GM23338 (cell line): Measurements from ENCODE around the gene MBTPS2. TPM values are rescaled to one million over a fixed set of nuclear protein-coding genes. Genes with fewer than 3 reads are reported as not detected.

ENCODE experiments used
- ATAC-seq: fragments of 200-7000 bp; cut with Tn5 transposase; 3 replicates; pipeline ENCODE4 v1.9.1; 2020
- DNase-seq: peaks from one replicate; pipeline ENCODE4 v3.0.0-alpha.2; 2015; ENCODE audit warnings: low spot score
- H2AFZ ChIP-seq: fragments of 200-600 bp; sonication (generic); 2 replicates; pipeline ENCODE4 v1.8.0; 2016; ENCODE audit warnings: antibody characterized with exemption, mild to moderate bottlenecking, moderate library complexity
- H3F3A ChIP-seq: fragments of 200-600 bp; sonication (generic); replicated peaks from 2 replicates; pipeline ENCODE4 v1.8.0; 2017; ENCODE audit warnings: antibody characterized with exemption, mixed run types, low read depth
- H3K27ac ChIP-seq: fragments of 200-600 bp; sonication (generic); 2 replicates; pipeline ENCODE4 v1.6.1; 2016; ENCODE audit warnings: low read depth
- H3K27me3 ChIP-seq: fragments of 200-600 bp; sonication (generic); 2 replicates; pipeline ENCODE4 v1.8.0; 2016; ENCODE audit warnings: mild to moderate bottlenecking, mixed run types, moderate library complexity; ENCODE audit not compliant: insufficient read depth
- H3K36me3 ChIP-seq: fragments of 200-600 bp; sonication (generic); 2 replicates; pipeline ENCODE4 v1.8.0; 2016; ENCODE audit warnings: mild to moderate bottlenecking; ENCODE audit not compliant: insufficient read depth
- H3K4me1 ChIP-seq: fragments of 200-600 bp; sonication (generic); 2 replicates; pipeline ENCODE4 v1.8.0; 2016; ENCODE audit warnings: mild to moderate bottlenecking, moderate library complexity; ENCODE audit not compliant: insufficient read depth
- H3K4me2 ChIP-seq: fragments of 200-600 bp; sonication (generic); 2 replicates; pipeline ENCODE4 v1.7.1; 2017; ENCODE audit warnings: mixed run types
- H3K4me3 ChIP-seq: fragments of 200-600 bp; sonication (generic); 2 replicates; pipeline ENCODE4 v1.6.1; 2016; ENCODE audit warnings: mixed run types
- H3K79me2 ChIP-seq: fragments of 200-600 bp; sonication (generic); replicated peaks from 2 replicates; pipeline ENCODE4 v1.8.0; 2017; ENCODE audit warnings: mild to moderate bottlenecking; ENCODE audit not compliant: insufficient read depth
- H3K9me2 ChIP-seq: fragments of 200-600 bp; sonication (generic); 2 replicates; pipeline ENCODE4 v1.8.0; 2017; ENCODE audit not compliant: insufficient read depth
- H4K20me1 ChIP-seq: fragments of 200-600 bp; sonication (generic); replicated peaks from 2 replicates; pipeline ENCODE4 v1.8.0; 2017; ENCODE audit warnings: mild to moderate bottlenecking; ENCODE audit not compliant: insufficient read depth
- H3K27ac Mint-ChIP-seq: 2 replicates; pipeline ENCODE4 v1.8.0; 2020; ENCODE audit warnings: inconsistent platforms, mild to moderate bottlenecking, moderate library complexity, mixed read lengths
- H3K27me3 Mint-ChIP-seq: 3 replicates; pipeline ENCODE4 v1.8.0; 2022; ENCODE audit warnings: low read depth, mild to moderate bottlenecking, moderate library complexity, mixed read lengths, inconsistent platforms; ENCODE audit not compliant: insufficient read depth, poor library complexity
- H3K36me3 Mint-ChIP-seq: 3 replicates; pipeline ENCODE4 v1.8.0; 2021; ENCODE audit warnings: low read depth, mild to moderate bottlenecking, inconsistent platforms, moderate library complexity, mixed read lengths
- H3K4me1 Mint-ChIP-seq: 3 replicates; pipeline ENCODE4 v1.8.0; 2020; ENCODE audit warnings: mild to moderate bottlenecking, inconsistent platforms, mixed read lengths
- H3K4me3 Mint-ChIP-seq: 3 replicates; pipeline ENCODE4 v1.8.0; 2021; ENCODE audit warnings: moderate library complexity, mild to moderate bottlenecking, inconsistent platforms, mixed read lengths
- H3K9me3 Mint-ChIP-seq: 3 replicates; pipeline ENCODE4 v1.8.0; 2020; ENCODE audit warnings: moderate library complexity, mild to moderate bottlenecking, inconsistent platforms, mixed read lengths
- CREB1 ChIP-seq: fragments of 250-450 bp; sonication (Bioruptor Pico); IDR thresholded peaks from 2 replicates; pipeline ENCODE4 v1.5.0; 2020; ENCODE audit warnings: low read depth, mild to moderate bottlenecking, moderate library complexity
- EZH2 ChIP-seq: fragments of 200-600 bp; sonication (generic); IDR thresholded peaks from one replicate; pipeline ENCODE4 v1.8.0; 2017; ENCODE audit warnings: antibody characterized with exemption, mild to moderate bottlenecking, low read depth; ENCODE audit not compliant: unreplicated experiment
- EZH2phosphoT487 ChIP-seq: fragments of 200-600 bp; sonication (generic); IDR thresholded peaks from one replicate; pipeline ENCODE4 v1.8.1; 2018; ENCODE audit warnings: antibody characterized with exemption; ENCODE audit not compliant: unreplicated experiment
- JUNB ChIP-seq: IDR thresholded peaks from one replicate; pipeline ENCODE4 v1.6.1; 2016; ENCODE audit warnings: antibody characterized with exemption; ENCODE audit not compliant: unreplicated experiment
- NANOG ChIP-seq: IDR thresholded peaks from 2 replicates; pipeline ENCODE4 v1.6.1; 2016; ENCODE audit warnings: antibody characterized with exemption, borderline replicate concordance
- POLR2AphosphoS5 ChIP-seq: IDR thresholded peaks from 2 replicates; pipeline ENCODE4 v1.6.1; 2016; ENCODE audit warnings: antibody characterized with exemption, low read depth
- STAT1 ChIP-seq: IDR thresholded peaks from one replicate; pipeline ENCODE4 v1.6.1; 2016; ENCODE audit warnings: antibody characterized with exemption; ENCODE audit not compliant: unreplicated experiment
- ZNF114 ChIP-seq: fragments of 250-450 bp; sonication (Bioruptor Pico); IDR thresholded peaks from 2 replicates; pipeline ENCODE4 v1.5.0; 2020; ENCODE audit warnings: mild to moderate bottlenecking, moderate library complexity
- ZNF331 ChIP-seq: fragments of 250-450 bp; sonication (Bioruptor Pico); IDR thresholded peaks from 2 replicates; pipeline ENCODE4 v1.5.0; 2020; ENCODE audit warnings: low read depth, mild to moderate bottlenecking, moderate library complexity
- polyA plus RNA-seq: library from polyadenylated mRNA; unstranded; fragments of >200 nt; fragmentation: Nextera tagmentation; extraction: Ambion mirVana; gene quantifications from 2 replicates; pipeline ENCODE4 v1.2.1, GENCODE V29; 2016
- total RNA-seq: library from RNA; depleted of rRNA; stranded (reverse); fragments of >200 nt; shearing (Covaris generic); gene quantifications from 2 replicates; pipeline ENCODE4 v1.2.3, GENCODE V29; 2014
- TF ChIP-seq, protein P1 (sequence below): IDR thresholded peaks from 2 replicates; pipeline ENCODE4 v1.6.1; 2016; ENCODE audit warnings: antibody characterized with exemption
- TF ChIP-seq, protein P2 (sequence below): fragments of 250-450 bp; sonication (Bioruptor Pico); IDR thresholded peaks from 2 replicates; pipeline ENCODE4 v1.5.0; 2020; ENCODE audit warnings: mild to moderate bottlenecking, moderate library complexity
- TF ChIP-seq, protein P3 (sequence below): IDR thresholded peaks from one replicate; pipeline ENCODE4 v1.6.1; 2018; ENCODE audit warnings: antibody characterized with exemption; ENCODE audit not compliant: unreplicated experiment
- TF ChIP-seq, protein P4 (sequence below), 2 experiments: fragments of 200-600 bp in 1 of 2; sonication (generic) in 1 of 2; conservative IDR thresholded peaks; 2 replicates each; pipeline versions ENCODE4 v1.5.1 to v1.6.1; 2016 to 2017; ENCODE audit warnings: antibody characterized with exemption in 2 of 2, low read depth in 2 of 2, mild to moderate bottlenecking in 2 of 2, moderate library complexity in 1 of 2

The MBTPS2 gene
- total and polyA plus RNA-seq, 2 experiments from 2014 or later, result 3.2 to 7.8 TPM

GRCh38 chrX:21885568-21885967, 46.2 kb downstream of the MBTPS2 start:
- Histone ChIP-seq H3K79me2 (no peaks in the 10 kb centered on the region), H4K20me1 (no peaks in the 10 kb centered on the region), H3K9me2 (no peaks in the 10 kb centered on the region), H3K27me3 (no peaks in the 10 kb centered on the region), H3K4me2 (no peak overlapping the region), H2AFZ (no peak overlapping the region), H3K27ac (no peak overlapping the region), H3K36me3 (no peaks in the 10 kb centered on the region; the same call in 1 of the 2 replicates), H3F3A (no peaks in the 10 kb centered on the region), H3K4me3 (no peak overlapping the region), H3K4me1 (no peaks in the 10 kb centered on the region)
- Mint-ChIP-seq H3K4me1 (peaks cover 7% of the 10 kb centered on the region; the same call in 2 of the 3 replicates), H3K27ac (no peak overlapping the region), H3K4me3 (no peak overlapping the region), H3K27me3 (no peaks in the 10 kb centered on the region), H3K36me3 (no peaks in the 10 kb centered on the region; the same call in 2 of the 3 replicates), H3K9me3 (no peaks in the 10 kb centered on the region)
- TF ChIP-seq POLR2AphosphoS5, result no peak
- TF ChIP-seq CREB1 (CRISPR knock-in tag), result no peak
- no peak for TF ChIP-seq NANOG
- TF ChIP-seq EZH2, result no peak
- TF ChIP-seq JUNB, result no peak
- TF ChIP-seq, protein P1, sequence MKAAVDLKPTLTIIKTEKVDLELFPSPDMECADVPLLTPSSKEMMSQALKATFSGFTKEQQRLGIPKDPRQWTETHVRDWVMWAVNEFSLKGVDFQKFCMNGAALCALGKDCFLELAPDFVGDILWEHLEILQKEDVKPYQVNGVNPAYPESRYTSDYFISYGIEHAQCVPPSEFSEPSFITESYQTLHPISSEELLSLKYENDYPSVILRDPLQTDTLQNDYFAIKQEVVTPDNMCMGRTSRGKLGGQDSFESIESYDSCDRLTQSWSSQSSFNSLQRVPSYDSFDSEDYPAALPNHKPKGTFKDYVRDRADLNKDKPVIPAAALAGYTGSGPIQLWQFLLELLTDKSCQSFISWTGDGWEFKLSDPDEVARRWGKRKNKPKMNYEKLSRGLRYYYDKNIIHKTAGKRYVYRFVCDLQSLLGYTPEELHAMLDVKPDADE, result no peak
- no peak for TF ChIP-seq STAT1
- TF ChIP-seq ZNF331 (CRISPR knock-in tag), result no peak
- no peak for TF ChIP-seq EZH2phosphoT487
- TF ChIP-seq, protein P2, sequence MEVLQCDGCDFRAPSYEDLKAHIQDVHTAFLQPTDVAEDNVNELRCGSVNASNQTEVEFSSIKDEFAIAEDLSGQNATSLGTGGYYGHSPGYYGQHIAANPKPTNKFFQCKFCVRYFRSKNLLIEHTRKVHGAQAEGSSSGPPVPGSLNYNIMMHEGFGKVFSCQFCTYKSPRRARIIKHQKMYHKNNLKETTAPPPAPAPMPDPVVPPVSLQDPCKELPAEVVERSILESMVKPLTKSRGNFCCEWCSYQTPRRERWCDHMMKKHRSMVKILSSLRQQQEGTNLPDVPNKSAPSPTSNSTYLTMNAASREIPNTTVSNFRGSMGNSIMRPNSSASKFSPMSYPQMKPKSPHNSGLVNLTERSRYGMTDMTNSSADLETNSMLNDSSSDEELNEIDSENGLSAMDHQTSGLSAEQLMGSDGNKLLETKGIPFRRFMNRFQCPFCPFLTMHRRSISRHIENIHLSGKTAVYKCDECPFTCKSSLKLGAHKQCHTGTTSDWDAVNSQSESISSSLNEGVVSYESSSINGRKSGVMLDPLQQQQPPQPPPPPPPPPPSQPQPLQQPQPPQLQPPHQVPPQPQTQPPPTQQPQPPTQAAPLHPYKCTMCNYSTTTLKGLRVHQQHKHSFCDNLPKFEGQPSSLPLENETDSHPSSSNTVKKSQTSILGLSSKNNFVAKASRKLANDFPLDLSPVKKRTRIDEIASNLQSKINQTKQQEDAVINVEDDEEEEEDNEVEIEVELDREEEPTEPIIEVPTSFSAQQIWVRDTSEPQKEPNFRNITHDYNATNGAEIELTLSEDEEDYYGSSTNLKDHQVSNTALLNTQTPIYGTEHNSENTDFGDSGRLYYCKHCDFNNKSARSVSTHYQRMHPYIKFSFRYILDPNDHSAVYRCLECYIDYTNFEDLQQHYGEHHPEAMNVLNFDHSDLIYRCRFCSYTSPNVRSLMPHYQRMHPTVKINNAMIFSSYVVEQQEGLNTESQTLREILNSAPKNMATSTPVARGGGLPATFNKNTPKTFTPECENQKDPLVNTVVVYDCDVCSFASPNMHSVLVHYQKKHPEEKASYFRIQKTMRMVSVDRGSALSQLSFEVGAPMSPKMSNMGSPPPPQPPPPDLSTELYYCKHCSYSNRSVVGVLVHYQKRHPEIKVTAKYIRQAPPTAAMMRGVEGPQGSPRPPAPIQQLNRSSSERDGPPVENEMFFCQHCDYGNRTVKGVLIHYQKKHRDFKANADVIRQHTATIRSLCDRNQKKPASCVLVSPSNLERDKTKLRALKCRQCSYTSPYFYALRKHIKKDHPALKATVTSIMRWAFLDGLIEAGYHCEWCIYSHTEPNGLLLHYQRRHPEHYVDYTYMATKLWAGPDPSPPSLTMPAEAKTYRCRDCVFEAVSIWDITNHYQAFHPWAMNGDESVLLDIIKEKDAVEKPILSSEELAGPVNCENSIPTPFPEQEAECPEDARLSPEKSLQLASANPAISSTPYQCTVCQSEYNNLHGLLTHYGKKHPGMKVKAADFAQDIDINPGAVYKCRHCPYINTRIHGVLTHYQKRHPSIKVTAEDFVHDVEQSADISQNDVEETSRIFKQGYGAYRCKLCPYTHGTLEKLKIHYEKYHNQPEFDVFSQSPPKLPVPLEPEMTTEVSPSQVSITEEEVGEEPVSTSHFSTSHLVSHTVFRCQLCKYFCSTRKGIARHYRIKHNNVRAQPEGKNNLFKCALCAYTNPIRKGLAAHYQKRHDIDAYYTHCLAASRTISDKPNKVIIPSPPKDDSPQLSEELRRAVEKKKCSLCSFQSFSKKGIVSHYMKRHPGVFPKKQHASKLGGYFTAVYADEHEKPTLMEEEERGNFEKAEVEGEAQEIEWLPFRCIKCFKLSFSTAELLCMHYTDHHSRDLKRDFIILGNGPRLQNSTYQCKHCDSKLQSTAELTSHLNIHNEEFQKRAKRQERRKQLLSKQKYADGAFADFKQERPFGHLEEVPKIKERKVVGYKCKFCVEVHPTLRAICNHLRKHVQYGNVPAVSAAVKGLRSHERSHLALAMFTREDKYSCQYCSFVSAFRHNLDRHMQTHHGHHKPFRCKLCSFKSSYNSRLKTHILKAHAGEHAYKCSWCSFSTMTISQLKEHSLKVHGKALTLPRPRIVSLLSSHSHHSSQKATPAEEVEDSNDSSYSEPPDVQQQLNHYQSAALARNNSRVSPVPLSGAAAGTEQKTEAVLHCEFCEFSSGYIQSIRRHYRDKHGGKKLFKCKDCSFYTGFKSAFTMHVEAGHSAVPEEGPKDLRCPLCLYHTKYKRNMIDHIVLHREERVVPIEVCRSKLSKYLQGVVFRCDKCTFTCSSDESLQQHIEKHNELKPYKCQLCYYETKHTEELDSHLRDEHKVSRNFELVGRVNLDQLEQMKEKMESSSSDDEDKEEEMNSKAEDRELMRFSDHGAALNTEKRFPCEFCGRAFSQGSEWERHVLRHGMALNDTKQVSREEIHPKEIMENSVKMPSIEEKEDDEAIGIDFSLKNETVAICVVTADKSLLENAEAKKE (CRISPR knock-in tag), result no peak
- TF ChIP-seq, protein P3, sequence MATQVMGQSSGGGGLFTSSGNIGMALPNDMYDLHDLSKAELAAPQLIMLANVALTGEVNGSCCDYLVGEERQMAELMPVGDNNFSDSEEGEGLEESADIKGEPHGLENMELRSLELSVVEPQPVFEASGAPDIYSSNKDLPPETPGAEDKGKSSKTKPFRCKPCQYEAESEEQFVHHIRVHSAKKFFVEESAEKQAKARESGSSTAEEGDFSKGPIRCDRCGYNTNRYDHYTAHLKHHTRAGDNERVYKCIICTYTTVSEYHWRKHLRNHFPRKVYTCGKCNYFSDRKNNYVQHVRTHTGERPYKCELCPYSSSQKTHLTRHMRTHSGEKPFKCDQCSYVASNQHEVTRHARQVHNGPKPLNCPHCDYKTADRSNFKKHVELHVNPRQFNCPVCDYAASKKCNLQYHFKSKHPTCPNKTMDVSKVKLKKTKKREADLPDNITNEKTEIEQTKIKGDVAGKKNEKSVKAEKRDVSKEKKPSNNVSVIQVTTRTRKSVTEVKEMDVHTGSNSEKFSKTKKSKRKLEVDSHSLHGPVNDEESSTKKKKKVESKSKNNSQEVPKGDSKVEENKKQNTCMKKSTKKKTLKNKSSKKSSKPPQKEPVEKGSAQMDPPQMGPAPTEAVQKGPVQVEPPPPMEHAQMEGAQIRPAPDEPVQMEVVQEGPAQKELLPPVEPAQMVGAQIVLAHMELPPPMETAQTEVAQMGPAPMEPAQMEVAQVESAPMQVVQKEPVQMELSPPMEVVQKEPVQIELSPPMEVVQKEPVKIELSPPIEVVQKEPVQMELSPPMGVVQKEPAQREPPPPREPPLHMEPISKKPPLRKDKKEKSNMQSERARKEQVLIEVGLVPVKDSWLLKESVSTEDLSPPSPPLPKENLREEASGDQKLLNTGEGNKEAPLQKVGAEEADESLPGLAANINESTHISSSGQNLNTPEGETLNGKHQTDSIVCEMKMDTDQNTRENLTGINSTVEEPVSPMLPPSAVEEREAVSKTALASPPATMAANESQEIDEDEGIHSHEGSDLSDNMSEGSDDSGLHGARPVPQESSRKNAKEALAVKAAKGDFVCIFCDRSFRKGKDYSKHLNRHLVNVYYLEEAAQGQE, result no peak
- TF ChIP-seq ZNF114 (CRISPR knock-in tag), result no peak
- TF ChIP-seq, protein P4, sequence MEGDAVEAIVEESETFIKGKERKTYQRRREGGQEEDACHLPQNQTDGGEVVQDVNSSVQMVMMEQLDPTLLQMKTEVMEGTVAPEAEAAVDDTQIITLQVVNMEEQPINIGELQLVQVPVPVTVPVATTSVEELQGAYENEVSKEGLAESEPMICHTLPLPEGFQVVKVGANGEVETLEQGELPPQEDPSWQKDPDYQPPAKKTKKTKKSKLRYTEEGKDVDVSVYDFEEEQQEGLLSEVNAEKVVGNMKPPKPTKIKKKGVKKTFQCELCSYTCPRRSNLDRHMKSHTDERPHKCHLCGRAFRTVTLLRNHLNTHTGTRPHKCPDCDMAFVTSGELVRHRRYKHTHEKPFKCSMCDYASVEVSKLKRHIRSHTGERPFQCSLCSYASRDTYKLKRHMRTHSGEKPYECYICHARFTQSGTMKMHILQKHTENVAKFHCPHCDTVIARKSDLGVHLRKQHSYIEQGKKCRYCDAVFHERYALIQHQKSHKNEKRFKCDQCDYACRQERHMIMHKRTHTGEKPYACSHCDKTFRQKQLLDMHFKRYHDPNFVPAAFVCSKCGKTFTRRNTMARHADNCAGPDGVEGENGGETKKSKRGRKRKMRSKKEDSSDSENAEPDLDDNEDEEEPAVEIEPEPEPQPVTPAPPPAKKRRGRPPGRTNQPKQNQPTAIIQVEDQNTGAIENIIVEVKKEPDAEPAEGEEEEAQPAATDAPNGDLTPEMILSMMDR (conservative IDR thresholded peaks at IDR 0.05; ENCODE audit: low read depth in 2 of 2), result no peak
- ATAC-seq (no peak), DNase-seq (peak; percentile 1)
